Hematopoietic multipotent progenitor cell treated with erythropoietin and hydrocortisone succinate and interleukin-3 and kit ligand, for 15 days (in vitro differentiated cells): Measurements from ENCODE around the gene RIPK3.
"Not testable (repeated sequence)": the region's sequence is repeated elsewhere in the genome, so short reads cannot be mapped to it uniquely, and the experiment has no call there.

Experiments
- DNase-seq: peaks from one replicate; pipeline ENCODE4 v3.0.0-alpha.2; 2015; ENCODE audit warnings: low spot score

The RIPK3 gene

DNA sequence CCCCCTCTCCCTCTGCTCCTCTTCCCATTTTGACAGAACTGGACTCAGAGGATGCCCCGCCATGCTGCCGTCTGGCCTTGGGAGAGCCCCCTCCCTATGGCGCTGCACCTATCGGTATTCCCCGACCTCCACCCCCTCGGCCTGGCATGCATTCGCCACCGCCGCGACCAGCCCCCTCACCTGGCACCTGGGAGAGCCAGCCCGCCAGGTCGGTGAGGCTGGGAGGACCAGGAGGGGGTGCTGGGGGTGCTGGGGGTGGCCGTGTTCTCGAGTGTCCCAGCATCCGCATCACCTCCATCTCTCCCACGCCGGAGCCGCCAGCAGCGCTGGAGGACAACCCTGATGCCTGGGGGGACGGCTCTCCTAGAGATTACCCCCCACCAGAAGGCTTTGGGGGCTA lies 29.7 kb upstream of the RIPK3 start:
- no peak for DNase-seq

DNA sequence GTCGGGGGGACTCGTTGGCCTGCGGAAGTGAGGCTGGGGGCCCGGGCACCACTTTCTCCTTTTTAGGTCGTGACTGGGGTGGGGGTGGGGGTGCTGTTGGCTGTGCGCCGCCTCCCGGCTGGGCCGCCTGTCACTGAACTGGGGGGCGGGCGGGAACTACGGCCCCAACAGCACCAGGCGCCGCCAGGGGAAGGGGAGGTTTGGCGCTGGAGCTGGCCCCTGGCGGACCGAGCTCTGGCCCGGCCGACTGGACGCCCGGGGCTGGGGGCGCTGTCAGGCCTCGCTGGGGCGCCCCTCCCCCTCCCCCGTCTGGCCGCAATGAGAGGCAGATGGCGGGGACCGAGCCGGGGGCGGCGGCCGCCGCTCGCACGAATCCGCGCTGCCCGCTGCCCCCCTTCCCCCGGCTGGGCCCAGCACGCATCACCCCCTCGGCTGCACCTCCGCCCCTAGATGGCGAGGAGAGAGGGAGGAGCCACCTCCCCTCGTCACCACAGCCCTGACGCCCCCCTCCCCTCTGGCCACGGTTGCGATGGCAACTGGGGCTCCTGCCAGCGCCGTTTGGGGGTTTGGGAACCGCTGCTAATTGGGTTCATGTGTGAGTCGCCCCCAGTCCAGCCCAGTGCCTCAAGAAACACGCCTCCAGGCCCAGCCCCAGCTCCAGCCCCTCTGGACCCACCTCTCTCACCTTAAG lies 28.9 kb upstream of the RIPK3 start:
- DNase-seq: no peak

GRCh38 chr14:24368212-24368561 lies 28.4 kb upstream of the RIPK3 start:
- no peak for DNase-seq

DNA sequence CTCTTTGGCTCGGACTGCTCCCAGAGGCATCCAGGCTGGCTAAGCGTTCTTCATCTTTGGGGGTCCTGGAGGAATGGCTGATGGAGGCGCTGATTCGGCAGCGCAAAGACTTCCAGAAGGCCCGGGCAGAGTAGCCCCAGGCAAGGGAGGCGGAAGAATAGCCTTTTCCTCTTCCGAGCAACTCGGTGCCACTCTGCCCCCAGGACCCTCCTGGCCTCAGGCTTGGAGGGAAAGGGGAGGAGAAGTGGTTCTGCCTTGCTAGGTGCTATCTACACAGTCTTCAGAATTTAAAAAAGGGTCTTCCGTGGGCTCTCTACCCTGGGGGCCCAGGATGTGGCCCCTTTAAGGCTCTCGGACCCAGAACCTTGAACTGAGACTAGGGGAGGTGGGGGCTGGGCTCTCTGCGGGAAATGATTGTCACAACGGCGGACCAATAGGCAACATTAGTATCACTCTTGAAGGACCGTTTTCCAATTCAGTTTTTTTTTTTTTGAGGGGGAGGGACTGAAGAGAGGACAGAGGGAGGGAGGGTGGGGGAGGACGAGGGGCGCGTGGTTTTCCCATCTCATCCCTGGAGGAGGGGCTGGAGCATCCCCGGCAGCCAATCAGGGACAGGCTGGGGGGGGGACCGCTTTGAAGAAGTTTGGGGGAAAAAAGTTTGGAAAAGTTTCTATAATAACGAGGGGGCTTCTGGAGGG lies 27.9 kb upstream of the RIPK3 start, which contains the start of gene NFATC4:
Gene NFATC4 (plus strand): TSS at position 671 of the 698 bp plus-strand sequence. CDS start 157 bp downstream, outside the sequence.
- DNase-seq: no peak

- peak; percentile 16 for DNase-seq
These were observed 27.1 kb upstream of the RIPK3 start for GRCh38 chr14:24366721-24367513.

GRCh38 chr14:24366413-24366720 lies 26.6 kb upstream of the RIPK3 start:
- no peak for DNase-seq

DNA sequence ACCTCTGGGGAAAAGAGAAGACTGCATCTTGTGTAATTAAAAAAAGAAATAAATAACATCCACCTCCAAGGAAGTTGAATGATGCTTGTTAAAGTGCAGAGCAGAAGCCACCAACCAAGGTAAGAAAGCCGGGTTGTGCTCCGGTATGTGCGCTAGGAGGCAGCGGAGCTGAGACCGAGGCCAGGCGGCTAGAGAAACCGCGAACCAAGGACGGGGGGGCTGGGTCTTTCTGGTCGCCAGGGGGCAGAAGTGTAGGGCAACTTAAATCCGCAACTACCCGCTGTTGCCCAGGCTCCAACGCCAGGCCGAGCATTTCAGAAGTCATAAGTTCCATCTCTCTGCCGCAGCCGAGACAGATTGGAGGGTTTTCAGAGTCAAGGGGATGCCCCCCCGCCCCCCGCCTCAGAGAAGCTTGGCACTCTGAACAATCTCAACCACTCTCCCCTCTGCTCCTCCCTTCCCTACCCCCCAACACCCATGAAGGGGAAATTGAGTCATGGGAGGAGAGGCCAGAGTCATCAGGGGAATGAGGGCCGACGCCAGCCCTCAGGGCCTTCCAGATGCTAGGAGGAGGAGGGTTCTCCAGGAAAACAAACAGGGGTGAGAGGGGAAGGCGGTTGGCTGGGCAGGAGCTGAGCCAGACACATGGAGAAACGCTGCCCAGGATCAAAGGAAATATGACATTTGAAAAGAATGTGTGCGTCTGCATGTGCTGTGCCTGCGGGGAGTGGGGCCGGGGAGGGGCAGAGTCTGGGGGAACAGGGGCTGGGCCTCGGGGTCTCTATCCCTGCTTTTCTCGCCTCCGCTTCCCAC lies 26.0 kb upstream of the RIPK3 start:
- DNase-seq: peak; percentile 74

GRCh38 chr14:24364841-24365240 lies 25.1 kb upstream of the RIPK3 start:
- no peak for DNase-seq

DNA sequence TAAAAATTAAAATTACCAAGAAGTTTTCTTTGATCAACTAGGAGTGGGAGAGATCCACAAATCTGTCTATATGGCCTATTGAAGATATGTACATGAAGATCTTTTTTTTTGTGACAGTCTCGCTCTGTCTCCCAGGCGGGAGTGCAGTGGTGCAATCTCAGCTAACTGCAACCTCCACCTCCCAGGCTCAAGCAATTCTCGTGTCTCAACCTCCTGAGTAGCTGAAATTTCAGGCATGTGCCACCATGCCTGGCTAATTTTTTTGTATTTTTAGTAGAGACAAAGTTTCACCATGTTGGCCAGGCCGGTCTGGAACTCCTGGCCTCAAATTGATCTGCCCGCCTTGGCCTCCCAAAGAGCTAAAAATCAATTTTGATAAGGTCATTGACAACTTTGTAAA lies 23.6 kb upstream of the RIPK3 start:
- no peak for DNase-seq

DNA sequence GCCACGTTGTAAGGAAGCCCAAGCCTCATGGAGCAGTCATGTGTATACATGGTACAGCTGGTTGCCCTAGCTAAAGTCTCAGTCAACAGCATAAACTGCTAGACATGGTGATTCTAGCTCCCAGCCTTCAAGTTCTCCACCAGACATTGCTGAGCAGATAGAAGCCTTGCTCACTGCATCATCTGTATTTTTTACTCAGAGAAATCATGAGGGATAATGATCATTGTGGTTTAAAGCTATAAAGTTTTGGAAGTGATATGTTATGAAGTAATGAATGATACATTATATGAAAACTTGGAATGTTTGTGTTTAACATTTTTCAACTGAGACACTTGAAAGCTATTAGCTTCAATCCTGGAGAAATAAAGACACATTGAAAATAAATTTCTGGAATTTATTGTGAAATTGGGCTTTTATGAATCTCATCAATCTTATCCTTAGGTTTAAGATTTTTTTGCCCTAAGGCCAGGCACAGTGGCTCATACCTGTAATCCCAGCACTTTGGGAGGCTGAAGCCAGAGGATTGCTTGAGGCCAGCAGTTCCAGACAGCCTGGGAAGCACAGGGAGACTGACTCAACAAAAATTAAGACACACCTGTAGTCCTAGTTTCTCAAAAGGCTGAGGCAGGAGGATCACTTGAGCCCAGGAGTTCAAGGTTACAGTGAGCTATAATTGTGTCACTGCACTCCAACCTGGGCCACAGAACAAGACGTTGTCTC lies 22.6 kb upstream of the RIPK3 start:
- no peak for DNase-seq

GRCh38 chr14:24361326-24361725 lies 21.5 kb upstream of the RIPK3 start:
- no peak for DNase-seq

- no peak for DNase-seq
These were observed 20.5 kb upstream of the RIPK3 start for GRCh38 chr14:24360281-24360680.

- DNase-seq: no peak
These were observed 16.4 kb upstream of the RIPK3 start for GRCh38 chr14:24356208-24356607.

DNA sequence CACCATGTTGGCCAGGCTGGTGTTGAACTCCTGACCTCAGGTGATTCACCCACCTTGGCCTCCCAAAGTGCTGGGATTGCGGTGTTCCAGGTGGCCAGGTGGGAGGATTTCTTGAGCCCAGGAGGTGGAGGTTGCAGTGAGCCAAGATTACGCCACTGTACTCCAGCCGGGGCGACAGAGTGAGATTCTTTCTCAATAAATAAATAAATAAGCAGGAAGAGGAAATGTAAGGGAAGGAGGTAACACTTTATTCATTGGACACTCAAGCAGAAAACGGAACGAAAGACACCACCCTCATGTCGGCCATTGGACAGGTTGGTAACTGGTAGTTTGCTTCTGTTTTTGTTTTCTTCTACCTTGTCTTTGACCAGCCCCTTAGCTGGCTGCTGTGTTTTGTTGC lies 15.2 kb upstream of the RIPK3 start:
- no peak for DNase-seq

GRCh38 chr14:24354482-24354825 lies 14.7 kb upstream of the RIPK3 start:
- not testable (repeated sequence) for DNase-seq

- no peak for DNase-seq
These were observed 14.0 kb upstream of the RIPK3 start for GRCh38 chr14:24353559-24354481.

DNA sequence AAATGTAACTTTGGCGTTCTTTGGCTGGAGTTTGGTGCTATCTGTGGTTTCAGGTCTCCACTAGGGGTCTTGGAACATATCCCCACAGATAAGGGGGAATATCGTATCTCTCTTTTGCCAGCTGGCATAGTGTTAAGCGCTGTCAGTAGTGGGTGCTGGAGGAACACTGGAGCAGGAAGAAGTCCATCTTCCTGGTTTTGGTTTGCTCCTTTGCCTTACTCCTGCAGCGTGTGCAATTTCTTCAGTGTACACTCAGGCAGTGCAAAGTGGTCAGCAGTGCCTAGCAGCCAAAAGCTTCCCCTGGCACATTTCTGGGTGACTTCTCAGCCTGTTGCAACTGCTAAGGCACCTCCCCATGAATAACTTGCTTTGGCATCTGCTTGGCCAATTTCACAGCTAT lies 11.7 kb upstream of the RIPK3 start:
- no peak for DNase-seq

DNA sequence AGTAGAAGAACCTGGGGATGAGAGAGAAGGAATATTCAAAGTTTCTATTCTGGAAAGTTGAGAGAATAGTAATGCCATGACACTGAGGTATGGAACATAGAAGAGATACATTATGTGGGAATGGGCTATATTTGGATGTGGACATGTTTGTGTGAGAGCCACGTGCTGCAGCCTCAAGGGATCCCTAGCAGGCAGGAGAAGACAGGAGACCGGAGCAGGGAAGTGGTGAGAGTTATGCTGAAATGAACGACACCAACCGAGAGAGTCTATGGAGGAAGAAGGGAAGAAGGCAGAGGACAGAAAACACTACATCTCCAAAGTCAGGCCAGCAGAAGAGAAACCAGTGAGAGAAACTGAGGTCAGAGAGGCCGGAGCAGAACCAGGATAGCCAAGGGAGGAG lies 10.0 kb upstream of the RIPK3 start:
- no peak for DNase-seq

- no peak for DNase-seq
These were observed 8.4 kb upstream of the RIPK3 start for GRCh38 chr14:24348186-24348585.

DNA sequence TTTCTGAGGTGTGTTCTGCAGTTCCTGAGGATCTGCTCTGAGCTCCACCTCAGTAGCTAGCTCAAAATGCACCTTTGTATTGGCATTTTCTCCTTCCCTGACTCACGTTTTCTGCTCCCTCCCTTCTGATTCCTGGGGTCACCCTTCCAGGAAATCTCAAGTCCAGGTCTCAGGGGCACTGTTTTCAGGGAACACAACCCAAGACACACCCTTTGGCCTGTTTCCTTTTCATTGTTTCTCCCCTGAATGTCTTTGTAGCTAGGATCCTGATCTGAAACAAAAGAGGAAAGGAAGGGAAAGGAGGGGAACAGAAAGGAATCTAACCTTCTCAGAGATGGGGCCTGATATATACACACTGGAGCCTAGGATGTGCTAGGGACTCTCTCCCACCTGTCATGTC lies 7.3 kb upstream of the RIPK3 start:
- no peak for DNase-seq
